HFFc6 (cell line): ENCODE data around the gene CITED4. TPM values are rescaled to one million over a fixed set of nuclear protein-coding genes. Genes with fewer than 3 reads are reported as not detected.

ENCODE experiments used
- DNase-seq: peaks from one replicate; pipeline ENCODE4 v3.0.0-alpha.2; 2018
- H3K27ac Mint-ChIP-seq: 2 replicates; pipeline ENCODE4 v1.8.0; 2020; ENCODE audit warnings: mild to moderate bottlenecking, mixed read lengths
- H3K27me3 Mint-ChIP-seq: 2 replicates; pipeline ENCODE4 v1.8.0; 2021; ENCODE audit warnings: mild to moderate bottlenecking, moderate library complexity, mixed read lengths; ENCODE audit not compliant: insufficient read depth
- H3K36me3 Mint-ChIP-seq: 2 replicates; pipeline ENCODE4 v1.8.0; 2021; ENCODE audit warnings: low read depth, mixed read lengths
- H3K4me1 Mint-ChIP-seq: 2 replicates; pipeline ENCODE4 v1.8.0; 2020; ENCODE audit warnings: low read depth, mixed read lengths
- H3K4me3 Mint-ChIP-seq: 2 replicates; pipeline ENCODE4 v1.8.0; 2020; ENCODE audit warnings: mild to moderate bottlenecking, moderate library complexity, mixed read lengths
- H3K9me3 Mint-ChIP-seq: 2 replicates; pipeline ENCODE4 v1.8.0; 2020; ENCODE audit warnings: mild to moderate bottlenecking, mixed read lengths
- CTCF ChIP-seq: fragments of 200-600 bp; sonication (generic); IDR thresholded peaks from 2 replicates; pipeline ENCODE4 v1.5.0; 2021; ENCODE audit warnings: antibody characterized with exemption, mild to moderate bottlenecking
- long read RNA-seq: library from polyadenylated mRNA; unstranded; transcript quantifications from one replicate; pipeline ENCODE4 v2.0.0, GENCODE V29; 2019
- total RNA-seq, 6 experiments: library from RNA; stranded (reverse); fragmentation: NEBNext Ultra II Directional; extraction: Animal tissue kit (Norgen Biotek cat#: 25700); gene quantifications; 2 replicates in 1 of 6; 3 replicates in 5 of 6; pipeline ENCODE4 v1.2.3, GENCODE V29; 2021

Gene CITED4, protein sequence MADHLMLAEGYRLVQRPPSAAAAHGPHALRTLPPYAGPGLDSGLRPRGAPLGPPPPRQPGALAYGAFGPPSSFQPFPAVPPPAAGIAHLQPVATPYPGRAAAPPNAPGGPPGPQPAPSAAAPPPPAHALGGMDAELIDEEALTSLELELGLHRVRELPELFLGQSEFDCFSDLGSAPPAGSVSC
- total RNA-seq, result 1 to 10 TPM; 1.7 to 5.3 (median 3.8) TPM
- long read RNA-seq, result 0 reads

- no peaks in the 10 kb centered on the region for H3K36me3 Mint-ChIP-seq
- no peak for TF ChIP-seq CTCF
- no peak within 1 kb of the TSS; the same call in 1 of the 2 replicates for H3K27ac Mint-ChIP-seq
Observed at GRCh38 chr1:40862008-40862863, at the start of gene CITED4. TSS of gene CITED4 (minus strand) at chr1:40862363. CDS start at chr1:40862127, 236 bp downstream.

GRCh38 chr1:40911105-40911504 lies 48.9 kb upstream of the CITED4 start:
- Mint-ChIP-seq H3K27ac (no peak overlapping the region), H3K4me3 (no peak overlapping the region), H3K36me3 (no peaks in the 10 kb centered on the region), H3K9me3 (no peaks in the 10 kb centered on the region), H3K27me3 (peaks cover 5% of the 10 kb centered on the region), H3K4me1 (peaks cover 8% of the 10 kb centered on the region; the same call in 1 of the 2 replicates)
- TF ChIP-seq CTCF, result no peak
- no peak for DNase-seq

More at GRCh38 chr1:40862008-40862863, at the start of gene CITED4:
- Mint-ChIP-seq H3K9me3 (no peaks in the 10 kb centered on the region), H3K4me3 (peak within 1 kb of the TSS; percentile 80), H3K27me3 (peaks cover 3% of the 10 kb centered on the region; the same call in 1 of the 2 replicates), H3K4me1 (peaks cover 20% of the 10 kb centered on the region)
- DNase-seq, result peak; percentile 66

- 0 out of 2 replicates have a peak, but pooled peaks cover under 1% of the 10 kb centered on the region for H3K4me1 Mint-ChIP-seq
- H3K4me3 Mint-ChIP-seq, result no peak overlapping the region
Observed at GRCh38 chr1:40909281-40909680, 47.1 kb upstream of the CITED4 start.

DNA sequence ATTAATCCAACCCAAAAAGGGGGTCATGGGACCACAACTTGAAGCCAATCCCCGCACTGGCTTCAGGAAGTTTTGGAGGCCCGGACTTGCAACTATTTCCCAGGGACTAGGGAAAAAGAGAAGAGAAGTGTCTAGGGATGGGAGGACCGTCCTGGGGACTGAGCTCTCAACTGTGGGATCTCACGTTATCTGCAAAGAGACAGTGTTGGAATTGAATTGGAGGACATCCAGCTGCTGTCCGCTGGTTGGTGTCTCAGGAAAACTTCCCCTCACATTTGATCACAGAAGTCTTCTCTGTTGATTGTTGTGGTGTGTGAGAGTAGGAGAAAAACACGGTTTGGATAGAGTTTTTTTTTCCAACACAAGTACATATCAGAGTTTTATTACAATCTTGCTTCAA lies 46.2 kb upstream of the CITED4 start:
- Mint-ChIP-seq H3K4me3 (no peak overlapping the region), H3K36me3 (no peaks in the 10 kb centered on the region), H3K4me1 (no peaks in the 10 kb centered on the region), H3K27ac (no peak overlapping the region), H3K9me3 (no peaks in the 10 kb centered on the region), H3K27me3 (no peaks in the 10 kb centered on the region)
- TF ChIP-seq CTCF, result no peak
- no peak for DNase-seq

More at GRCh38 chr1:40909281-40909680, 47.1 kb upstream of the CITED4 start:
- no peak for DNase-seq
- Mint-ChIP-seq H3K9me3 (no peaks in the 10 kb centered on the region), H3K36me3 (no peaks in the 10 kb centered on the region), H3K27ac (no peak overlapping the region), H3K27me3 (peaks cover 1% of the 10 kb centered on the region; the same call in 1 of the 2 replicates)
- TF ChIP-seq CTCF, result no peak

DNA sequence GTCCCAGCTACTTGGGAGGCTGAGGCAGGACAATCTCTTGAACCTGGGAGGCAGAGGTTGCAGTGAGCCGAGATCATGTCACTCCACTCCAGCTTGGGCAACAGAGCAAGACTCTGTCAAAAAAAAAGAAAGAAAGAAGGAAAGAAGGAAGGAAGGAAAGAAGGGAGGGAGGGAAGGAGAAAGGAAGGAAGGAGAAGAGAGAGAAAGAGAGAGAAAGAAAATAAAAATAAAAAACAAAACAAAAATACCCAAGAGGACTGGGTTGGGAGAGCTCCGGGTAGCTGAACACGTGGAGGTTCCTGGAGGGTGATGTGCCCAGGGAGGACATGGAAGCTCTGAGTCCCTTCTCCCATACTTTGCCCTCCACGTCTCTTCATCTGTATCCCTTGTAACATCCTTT lies 45.7 kb upstream of the CITED4 start:
- no peak for TF ChIP-seq CTCF
- no peak overlapping the region for H3K4me3 Mint-ChIP-seq

More for the DNA sequence above, 45.7 kb upstream of the CITED4 start:
- no peaks in the 10 kb centered on the region for H3K27me3 Mint-ChIP-seq
- H3K4me1 Mint-ChIP-seq, result 0 out of 2 replicates have a peak, but pooled peaks cover 4% of the 10 kb centered on the region
- no peak for DNase-seq
- no peaks in the 10 kb centered on the region for H3K36me3 Mint-ChIP-seq
- no peak overlapping the region for H3K27ac Mint-ChIP-seq
- no peaks in the 10 kb centered on the region for H3K9me3 Mint-ChIP-seq
